GM12891 (cell line): Measurements from ENCODE around the gene ERGIC1.

ENCODE experiments used
- DNase-seq: peaks from one replicate; pipeline ENCODE4 v3.0.0; 2011; ENCODE audit warnings: low spot score; ENCODE audit not compliant: insufficient read length
- FAIRE-seq: peaks from 2 replicates; lab custom pipeline; 2011; peaks lifted over from hg19 to GRCh38; lab: Jason Lieb, UNC
- PAX5 ChIP-seq: IDR thresholded peaks from 2 replicates; pipeline ENCODE4 v1.6.1; 2011; ENCODE audit warnings: low read length, moderate library complexity, mild to moderate bottlenecking; ENCODE audit not compliant: insufficient read depth, severe bottlenecking
- POLR2A ChIP-seq: IDR thresholded peaks from 2 replicates; pipeline ENCODE4 v1.6.1; 2011; ENCODE audit warnings: low read depth, low read length, control low read depth
- POLR2AphosphoS5 ChIP-seq: IDR thresholded peaks from 2 replicates; pipeline ENCODE4 v1.6.1; 2011; ENCODE audit warnings: low read depth, low read length, control low read depth
- POU2F2 ChIP-seq: IDR thresholded peaks from 2 replicates; pipeline ENCODE4 v1.6.1; 2011; ENCODE audit warnings: low read depth, mild to moderate bottlenecking, control low read depth, low read length, moderate library complexity
- SPI1 ChIP-seq: IDR thresholded peaks from 2 replicates; pipeline ENCODE4 v1.6.1; 2011; ENCODE audit warnings: low read depth, low read length, control low read depth
- TAF1 ChIP-seq: IDR thresholded peaks from 2 replicates; pipeline ENCODE4 v1.6.1; 2011; ENCODE audit warnings: low read depth, low read length, control low read depth

ERGIC1 gene

GRCh38 chr5:172959824-172960799 lies 126.1 kb downstream of the ERGIC1 start:
- TF ChIP-seq PAX5 (no peak), POLR2AphosphoS5 (no peak), SPI1 (no peak), TAF1 (no peak), POLR2A (no peak), POU2F2 (no peak)
- no peak for DNase-seq
- FAIRE-seq = no peak

- DNase-seq (no peak), FAIRE-seq (no peak)
- TF ChIP-seq POU2F2 (no peak), TAF1 (no peak), POLR2AphosphoS5 (no peak), PAX5 (no peak), SPI1 (no peak), POLR2A (no peak)
These were observed 135.9 kb downstream of the ERGIC1 start for GRCh38 chr5:172969921-172970320.

DNA sequence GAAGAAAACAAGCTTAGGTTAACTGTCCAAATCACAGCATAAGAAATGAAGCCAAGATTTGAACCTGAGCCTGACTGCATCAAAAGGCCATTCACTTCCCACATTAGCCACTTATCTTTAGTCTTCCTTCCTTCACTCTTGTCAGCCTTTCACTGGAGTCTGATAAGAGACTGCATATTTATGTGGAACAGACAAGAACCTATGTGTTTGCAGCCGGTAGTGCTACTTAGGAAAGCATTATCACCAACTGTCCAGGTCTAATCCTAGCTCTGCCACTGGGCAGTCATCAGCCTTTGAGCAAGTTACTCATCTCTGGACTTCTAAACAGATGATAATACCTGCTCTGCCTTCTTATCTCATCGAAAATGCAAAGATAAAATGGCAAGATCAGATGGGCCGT lies 137.4 kb downstream of the ERGIC1 start:
- TF ChIP-seq TAF1 (no peak), POLR2A (no peak), SPI1 (no peak), PAX5 (no peak), POLR2AphosphoS5 (no peak), POU2F2 (no peak)
- FAIRE-seq (no peak), DNase-seq (no peak)

- TF ChIP-seq POU2F2 = no peak
- TF ChIP-seq SPI1 = no peak
- no peak for TF ChIP-seq POLR2AphosphoS5
- no peak for TF ChIP-seq PAX5
- no peak for TF ChIP-seq POLR2A
- TF ChIP-seq TAF1 = no peak
- DNase-seq (no peak), FAIRE-seq (no peak)
These were observed 138.5 kb downstream of the ERGIC1 start for GRCh38 chr5:172972552-172972951.

DNA sequence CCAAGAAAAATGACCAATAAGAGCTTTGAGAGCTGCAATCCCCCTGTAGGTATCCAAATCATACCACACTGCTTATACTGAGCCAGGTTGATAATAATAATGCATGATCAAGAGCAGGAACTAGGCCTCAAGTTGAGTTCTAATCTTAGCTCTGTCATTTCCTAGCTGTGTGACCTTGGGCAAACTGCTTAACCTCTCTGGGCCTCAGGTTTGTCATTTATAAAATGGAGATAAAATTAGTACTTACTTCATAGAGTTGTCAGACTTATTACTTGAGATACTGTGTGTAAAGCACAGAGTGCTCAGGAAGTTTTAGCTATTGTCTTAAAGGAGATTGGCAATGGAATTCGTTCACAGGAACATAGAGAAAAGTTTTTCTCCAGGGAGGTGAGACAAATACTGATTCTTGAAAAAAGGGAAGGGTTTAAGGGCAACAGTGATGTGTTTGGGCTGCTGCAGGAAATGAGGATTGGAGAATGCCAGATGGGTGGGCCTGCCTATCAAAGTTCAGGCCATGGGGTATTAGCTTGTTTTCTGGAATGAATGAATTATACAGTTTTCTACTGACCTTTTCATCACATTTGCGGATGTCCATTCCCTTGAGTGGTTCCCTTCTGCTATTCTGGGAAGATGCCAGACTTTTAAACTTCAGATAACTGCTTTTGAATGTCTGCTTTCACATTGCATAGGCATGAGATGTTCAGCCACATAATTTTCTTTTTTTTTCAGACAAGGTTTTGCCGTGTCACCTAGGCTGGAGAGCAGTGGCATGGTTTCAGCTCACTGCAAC lies 139.3 kb downstream of the ERGIC1 start:
- no peak for DNase-seq
- no peak for FAIRE-seq
- TF ChIP-seq POLR2AphosphoS5 (no peak), TAF1 (no peak), POU2F2 (no peak), PAX5 (no peak), POLR2A (no peak), SPI1 (no peak)

DNA sequence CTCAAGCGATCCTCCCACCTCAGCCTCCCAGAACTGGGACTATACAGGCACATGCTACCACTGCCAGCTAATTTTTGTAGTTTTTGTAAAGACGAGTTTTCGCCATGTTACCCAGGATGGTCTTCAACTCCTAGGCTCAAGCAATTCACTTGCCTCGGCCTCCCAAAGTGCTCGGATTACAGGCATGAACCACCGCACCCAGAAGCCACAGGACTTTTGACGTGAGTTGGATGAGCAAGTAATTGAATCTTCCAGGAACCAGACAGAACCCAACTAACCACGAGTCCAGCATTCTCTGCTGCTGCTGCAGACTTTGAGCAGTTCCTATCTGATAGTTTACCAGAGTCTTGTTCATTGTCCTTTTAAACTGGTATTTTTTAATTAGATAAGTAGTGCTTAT lies 139.9 kb downstream of the ERGIC1 start:
- no peak for DNase-seq
- no peak for FAIRE-seq
- TF ChIP-seq POU2F2 (no peak), POLR2AphosphoS5 (no peak), TAF1 (no peak), POLR2A (no peak), SPI1 (no peak), PAX5 (no peak)

DNA sequence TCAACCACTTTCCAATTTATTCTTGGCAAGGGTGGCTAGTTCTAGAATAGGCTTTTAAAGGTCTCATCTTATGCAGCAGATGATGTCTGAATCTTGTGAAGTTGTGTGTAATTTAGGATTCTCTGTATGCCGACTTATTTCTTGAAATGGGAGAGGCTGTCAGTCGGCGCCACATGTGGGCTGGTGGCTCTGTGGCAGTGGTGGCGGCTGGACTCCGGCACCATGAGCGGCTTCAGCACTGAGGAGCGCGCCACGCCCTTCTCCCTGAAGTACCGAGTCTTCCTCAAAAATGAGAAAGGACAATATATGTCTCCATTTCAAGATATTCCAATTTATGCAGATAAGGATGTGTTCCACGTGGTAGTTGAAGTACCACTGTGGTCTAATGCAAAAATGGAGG lies 141.2 kb downstream of the ERGIC1 start:
- DNase-seq (no peak), FAIRE-seq (no peak)
- TF ChIP-seq SPI1 = no peak
- TF ChIP-seq PAX5 = no peak
- no peak for TF ChIP-seq TAF1
- TF ChIP-seq POLR2A = no peak

- DNase-seq = no peak
- TF ChIP-seq POU2F2 (no peak), POLR2AphosphoS5 (no peak), PAX5 (no peak), TAF1 (no peak), SPI1 (no peak), POLR2A (no peak)
- no peak for FAIRE-seq
These were observed 145.7 kb downstream of the ERGIC1 start for GRCh38 chr5:172979778-172980177.

DNA sequence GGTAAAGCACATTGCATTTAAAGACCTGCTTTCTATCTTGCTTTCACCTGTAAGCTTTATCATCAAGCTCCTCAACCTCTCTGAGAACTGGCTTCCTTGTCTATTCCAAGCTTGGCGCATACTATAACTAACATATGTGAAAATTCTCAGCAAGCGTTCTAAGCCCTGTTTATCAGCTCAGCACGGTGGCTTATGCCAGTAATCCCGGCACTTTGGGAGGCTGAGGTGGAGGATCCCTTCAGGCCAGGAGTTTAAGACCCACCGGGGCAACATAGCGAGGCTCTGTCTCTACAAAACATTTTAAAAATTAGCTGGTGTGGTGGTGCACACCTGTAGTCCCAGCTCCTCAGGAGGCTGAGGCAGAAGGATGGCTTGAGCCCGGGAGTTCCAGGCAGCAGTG lies 147.9 kb downstream of the ERGIC1 start:
- no peak for TF ChIP-seq TAF1
- TF ChIP-seq POLR2AphosphoS5 = no peak
- no peak for FAIRE-seq
- DNase-seq = no peak

DNA sequence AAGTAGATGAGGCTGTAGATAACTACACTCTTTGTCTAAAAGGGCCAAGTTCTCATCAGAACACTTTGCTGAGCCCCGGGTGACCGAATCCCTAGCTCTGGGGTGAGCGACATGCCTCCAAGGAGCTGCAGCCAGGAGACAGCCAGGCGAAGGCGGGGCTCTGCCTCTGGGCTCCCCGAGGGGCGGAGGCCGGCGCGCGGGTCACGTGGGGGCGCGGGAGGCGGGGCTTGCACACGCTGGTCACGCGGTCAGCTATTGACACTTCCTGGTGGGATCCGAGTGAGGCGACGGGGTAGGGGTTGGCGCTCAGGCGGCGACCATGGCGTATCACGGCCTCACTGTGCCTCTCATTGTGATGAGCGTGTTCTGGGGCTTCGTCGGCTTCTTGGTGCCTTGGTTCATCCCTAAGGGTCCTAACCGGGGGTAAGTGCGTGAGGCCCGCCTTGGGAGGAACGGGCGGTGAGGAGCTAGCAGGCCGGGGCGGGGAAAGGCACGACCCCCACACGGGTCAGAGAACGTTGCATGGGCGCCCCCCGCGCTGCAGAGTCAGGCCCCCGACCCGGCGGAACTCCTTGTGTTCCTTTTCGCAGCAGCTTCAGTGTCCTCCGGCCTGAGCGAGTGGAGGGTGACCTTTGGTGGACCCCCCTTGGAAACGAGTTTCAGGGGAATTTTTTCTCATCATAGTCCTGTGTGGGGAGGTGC lies 149.6 kb downstream of the ERGIC1 start, which contains the start of gene ATP6V0E1:
Gene ATP6V0E1, plus strand, starts transcription at position 230 of the 702 bp plus-strand sequence. Its CDS starts 90 bp downstream, at position 320.
- TF ChIP-seq SPI1 (no peak), POLR2AphosphoS5 (peak; percentile 93), POLR2A (peak; percentile 93), TAF1 (peak; percentile 91), PAX5 (no peak), POU2F2 (peak; percentile 28; the same call in 1 of the 2 replicates)
- DNase-seq (peak; percentile 89), FAIRE-seq (peak; percentile 89)
